Aorta (tissue), 5 donors: ENCODE measurements around the gene DLX4. TPM values are rescaled to one million over a fixed set of nuclear protein-coding genes. Genes with fewer than 3 reads are reported as not detected.

ENCODE experiments used
- ATAC-seq: fragments of 200-7000 bp; cut with Tn5 transposase; one replicate; pipeline ENCODE4 v1.9.1; 2022; ENCODE audit warnings: moderate library complexity; ENCODE audit not compliant: low FRiP score
- DNase-seq, 2 donors: peaks; one replicate each; pipeline ENCODE4 v3.0.0-alpha.2; 2020
- H3K27ac ChIP-seq, 2 donors: one replicate each; pipeline ENCODE4 v1.5.1; 2013; ENCODE audit warnings: low read length in 2 of 2, mild to moderate bottlenecking in 2 of 2, moderate library complexity in 2 of 2, control low read depth in 1 of 2, inconsistent platforms in 1 of 2, low read depth in 1 of 2
- H3K27me3 ChIP-seq, 2 donors: one replicate each; pipeline ENCODE4 v1.6.1; 2013; ENCODE audit warnings: control low read depth in 1 of 2, low read length in 1 of 2, mild to moderate bottlenecking in 1 of 2, moderate library complexity in 1 of 2; ENCODE audit not compliant: insufficient read depth in 2 of 2, control insufficient read depth in 1 of 2
- H3K36me3 ChIP-seq, 2 donors: one replicate each; pipeline ENCODE4 v1.6.1; 2013; ENCODE audit warnings: control low read depth in 1 of 2, low read length in 1 of 2, mild to moderate bottlenecking in 1 of 2; ENCODE audit not compliant: insufficient read depth in 2 of 2, control insufficient read depth in 1 of 2
- H3K4me1 ChIP-seq, 2 donors: one replicate each; pipeline ENCODE4 v1.6.1; 2013; ENCODE audit warnings: low read length in 2 of 2, control low read depth in 1 of 2, mild to moderate bottlenecking in 1 of 2, moderate library complexity in 1 of 2; ENCODE audit not compliant: insufficient read depth in 2 of 2, control insufficient read depth in 1 of 2
- H3K4me3 ChIP-seq, 2 donors: one replicate each; pipeline ENCODE4 v1.5.1; 2013; ENCODE audit warnings: low read length in 2 of 2, control low read depth in 1 of 2, mild to moderate bottlenecking in 1 of 2
- H3K9me3 ChIP-seq: one replicate; pipeline ENCODE4 v1.6.1; 2013; ENCODE audit warnings: mild to moderate bottlenecking, low read length; ENCODE audit not compliant: control insufficient read depth
- WGBS, 2 donors: extraction: QIAGEN DNeasy Blood & Tissue Kit; methylation state at CpG; one replicate each; pipeline ENCODE4 v1.1.7; 2013; 5-methylcytosine and 5-hydroxymethylcytosine counted together
- intact Hi-C, 2 donors: fragments of 100-400 bp; cut with DNase I; formaldehyde crosslinking; loops; one replicate each; pipeline versions ENCODE4 v1.14.2 to v1.15.0; 2022
- polyA plus RNA-seq, 2 donors: library from polyadenylated mRNA; stranded (reverse); fragments of 200-250 nt; gene quantifications; one replicate each; pipeline ENCODE4 v1.2.3, GENCODE V29; 2013
- total RNA-seq, 2 donors: library from RNA; stranded (reverse); fragmentation: NEBNext Ultra II Directional; extraction: Animal tissue kit (Norgen Biotek cat#: 25700); gene quantifications; one replicate each; pipeline ENCODE4 v1.2.1, GENCODE V29; 2021
- donor health status: healthy with polysubstance abuse.
- donor health status: Bipolar disorder and iron deficiency.
- donor health status: DM: no; HTN: no; CAD: no.
- donor health status: DM: no; HTN: no; CAD: no.
- donor health status: DM: yes; HTN: yes; CAD: no.

Gene DLX4
- total and polyA plus RNA-seq, 4 donors = 0.39 to 0.50 TPM; not detected in 2

DNA sequence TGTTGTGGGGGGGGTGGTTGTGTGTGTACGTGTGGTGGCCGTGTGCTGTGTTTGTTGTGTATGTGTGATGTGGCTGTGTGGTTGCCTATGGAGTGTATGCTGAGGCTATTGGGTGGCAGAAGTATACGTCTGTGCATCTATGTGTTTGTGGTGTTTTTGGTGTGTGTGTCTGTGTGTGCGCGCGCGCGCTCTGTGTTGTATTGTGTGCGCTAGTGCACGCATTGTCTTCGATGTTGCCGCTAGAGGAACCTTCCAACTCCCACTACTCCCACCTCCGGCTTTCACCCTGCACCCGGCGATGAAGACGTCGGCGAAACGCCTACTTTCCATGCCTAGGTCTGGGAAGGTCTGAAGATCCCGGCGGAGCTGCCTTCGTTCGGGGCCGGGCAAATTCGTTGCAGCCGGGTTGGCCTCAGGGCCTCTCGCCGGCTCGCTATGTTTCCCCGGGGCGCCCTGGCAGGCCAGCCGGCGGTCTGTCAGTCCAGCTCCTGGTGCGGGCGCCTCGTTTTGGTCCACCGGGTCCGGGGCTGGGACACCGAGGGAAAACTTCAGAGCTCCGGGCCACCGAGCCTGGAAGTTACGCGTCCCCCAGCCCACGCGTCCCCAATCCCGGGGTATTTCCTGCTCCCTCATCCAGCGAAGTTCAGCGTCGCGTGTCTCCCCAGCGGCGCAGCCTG lies 5.2 kb upstream of the DLX4 start:
- Histone ChIP-seq H3K4me1 (no peaks in the 10 kb centered on the region), H3K9me3 (no peaks in the 10 kb centered on the region), H3K27ac (no peak overlapping the region), H3K4me3 (no peak overlapping the region), H3K36me3 (no peaks in the 10 kb centered on the region), H3K27me3 (no peaks in the 10 kb centered on the region)
- ATAC-seq = no peak
- no peak for DNase-seq
- intact Hi-C loops = no loop called here
- WGBS, 2 donors = 8% methylated on average over 44 to 52 of the region's 52 CpGs

DNA sequence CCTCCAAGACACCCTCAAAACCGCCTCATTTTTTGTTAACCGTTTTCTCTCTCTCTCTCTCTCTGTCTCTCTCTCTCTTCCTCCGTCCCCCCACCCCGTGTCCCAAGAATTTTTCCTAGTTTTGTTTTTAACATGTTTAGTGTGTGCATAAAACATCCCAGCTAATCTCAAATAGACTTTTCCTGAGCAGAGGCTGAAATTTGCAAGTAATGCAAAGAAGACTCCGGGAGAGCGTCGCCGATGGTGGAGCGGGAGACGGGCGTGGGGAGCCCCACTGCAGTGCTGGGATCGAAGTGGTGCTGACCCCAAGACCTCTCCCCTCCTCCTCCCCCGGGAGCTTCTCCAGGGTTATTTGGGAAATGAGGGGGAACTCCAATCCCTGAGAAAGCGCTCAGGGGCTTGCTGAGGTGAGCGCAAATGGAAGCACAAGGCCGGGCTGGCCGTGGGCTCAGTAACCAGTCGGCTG lies 4.7 kb upstream of the DLX4 start:
- DNase-seq (no peak), ATAC-seq (no peak)
- no peak overlapping the region for H3K27ac ChIP-seq
- 12 to 16% methylated on average over 18 of the region's 18 CpGs for WGBS, 2 donors
- no peaks in the 10 kb centered on the region for H3K9me3 ChIP-seq
- H3K27me3 ChIP-seq = no peaks in the 10 kb centered on the region
- intact Hi-C loops = no loop called here
- H3K4me1 ChIP-seq = no peaks in the 10 kb centered on the region
- no peaks in the 10 kb centered on the region for H3K36me3 ChIP-seq
- H3K4me3 ChIP-seq = no peak overlapping the region

DNA sequence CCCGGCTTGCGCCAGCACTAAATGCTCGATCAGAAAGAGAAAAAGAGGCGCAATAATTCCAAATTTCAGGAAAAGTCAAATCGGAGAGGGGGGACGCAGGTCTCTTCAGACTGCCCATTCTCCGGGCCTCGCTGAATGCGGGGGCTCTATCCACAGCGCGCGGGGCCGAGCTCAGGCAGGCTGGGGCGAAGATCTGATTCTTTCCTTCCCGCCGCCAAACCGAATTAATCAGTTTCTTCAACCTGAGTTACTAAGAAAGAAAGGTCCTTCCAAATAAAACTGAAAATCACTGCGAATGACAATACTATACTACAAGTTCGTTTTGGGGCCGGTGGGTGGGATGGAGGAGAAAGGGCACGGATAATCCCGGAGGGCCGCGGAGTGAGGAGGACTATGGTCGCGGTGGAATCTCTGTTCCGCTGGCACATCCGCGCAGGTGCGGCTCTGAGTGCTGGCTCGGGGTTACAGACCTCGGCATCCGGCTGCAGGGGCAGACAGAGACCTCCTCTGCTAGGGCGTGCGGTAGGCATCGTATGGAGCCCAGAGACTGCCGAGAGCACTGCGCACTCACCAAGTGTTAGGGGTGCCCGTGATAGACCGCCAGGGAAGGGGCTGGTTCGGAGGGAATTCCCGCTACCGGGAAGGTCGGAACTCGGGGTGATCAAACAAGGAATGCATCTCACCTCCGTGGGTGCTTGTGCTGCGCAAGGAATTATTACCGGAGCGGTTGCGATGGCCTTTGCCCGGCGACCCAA lies 4.0 kb upstream of the DLX4 start:
- DNase-seq = no peak
- intact Hi-C loops = no loop called here
- Histone ChIP-seq H3K4me1 (no peaks in the 10 kb centered on the region), H3K9me3 (no peaks in the 10 kb centered on the region), H3K4me3 (no peak overlapping the region), H3K27me3 (no peaks in the 10 kb centered on the region), H3K27ac (no peak overlapping the region), H3K36me3 (no peaks in the 10 kb centered on the region)
- no peak for ATAC-seq
- WGBS, 2 donors = 13% methylated on average over 52 of the region's 52 CpGs

DNA sequence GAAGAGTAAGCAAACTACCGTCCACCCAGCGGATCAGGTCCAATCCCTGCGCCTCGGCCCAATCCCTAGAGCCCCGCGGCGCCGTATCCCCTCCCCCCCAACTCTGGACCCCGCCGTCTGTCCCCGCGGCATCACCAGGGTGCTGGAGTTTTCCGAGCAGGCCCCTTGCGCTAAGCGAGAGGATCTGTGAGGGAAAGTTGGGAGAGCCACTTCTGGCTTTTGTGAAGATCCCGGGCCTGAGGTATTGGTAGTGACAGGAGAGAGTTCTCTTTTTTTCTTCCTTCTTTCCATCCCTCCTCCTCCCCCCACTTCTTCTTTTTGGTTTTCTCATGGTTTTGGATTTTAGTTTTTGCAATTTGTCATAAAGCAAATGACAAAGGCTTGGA lies 3.5 kb upstream of the DLX4 start:
- no peak for DNase-seq
- Histone ChIP-seq H3K27me3 (no peaks in the 10 kb centered on the region), H3K4me3 (no peak overlapping the region), H3K27ac (no peak overlapping the region), H3K9me3 (no peaks in the 10 kb centered on the region), H3K36me3 (no peaks in the 10 kb centered on the region), H3K4me1 (no peaks in the 10 kb centered on the region)
- intact Hi-C loops = no loop called here
- 14 to 15% methylated on average over 16 of the region's 16 CpGs for WGBS, 2 donors
- no peak for ATAC-seq

DNA sequence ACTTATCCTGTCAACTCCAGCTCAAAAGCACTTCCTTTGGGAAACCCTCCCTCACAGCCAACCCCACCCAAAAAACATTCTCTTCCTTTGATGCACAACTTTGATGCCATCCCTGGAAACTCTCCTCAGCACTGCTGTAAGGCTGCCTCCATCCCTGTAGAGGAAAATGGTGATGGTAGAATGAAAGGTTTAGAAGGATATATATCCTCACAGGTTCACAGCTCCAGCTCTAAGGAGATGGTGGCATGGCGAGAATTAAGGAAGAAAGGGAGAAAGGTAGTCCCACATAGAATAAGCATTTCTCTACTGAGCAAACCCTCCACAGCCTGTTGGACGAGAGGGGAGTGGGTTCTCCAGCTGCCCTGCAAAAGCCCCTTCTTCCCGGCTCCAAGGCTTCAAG lies 2.2 kb upstream of the DLX4 start:
- no peak for ATAC-seq
- 33 to 39% methylated on average over 3 of the region's 3 CpGs for WGBS, 2 donors
- no peak overlapping the region for H3K4me3 ChIP-seq

DNA sequence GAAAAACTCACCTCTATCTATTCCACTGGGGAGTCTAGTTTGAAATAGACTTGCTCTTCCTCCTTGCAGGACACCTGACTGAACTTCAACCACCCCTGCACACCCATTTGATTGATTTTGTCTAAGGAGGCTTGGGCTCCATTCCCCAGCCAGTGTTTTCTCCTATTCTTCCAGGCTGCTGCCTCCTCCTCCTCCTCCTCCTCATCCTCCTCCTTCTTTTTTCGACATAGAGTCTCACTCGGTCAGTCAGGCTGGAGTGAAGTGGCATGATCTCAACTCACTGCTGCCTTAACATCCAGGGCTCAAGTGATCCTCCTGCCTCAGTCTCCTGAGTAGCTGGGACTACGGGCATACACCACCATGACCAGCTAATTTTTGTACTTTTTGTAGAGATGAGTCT lies 1.8 kb upstream of the DLX4 start:
- H3K36me3 ChIP-seq = no peaks in the 10 kb centered on the region
- H3K4me3 ChIP-seq = no peak overlapping the region
- DNase-seq = no peak
- WGBS, 2 donors = 26 to 37% methylated on average over 3 of the region's 3 CpGs
- H3K9me3 ChIP-seq = no peaks in the 10 kb centered on the region
- intact Hi-C loops = no loop called here
- no peak overlapping the region for H3K27ac ChIP-seq
- H3K27me3 ChIP-seq = no peaks in the 10 kb centered on the region
- no peak for ATAC-seq
- no peaks in the 10 kb centered on the region for H3K4me1 ChIP-seq

More for the DNA sequence above, 2.2 kb upstream of the DLX4 start:
- no peaks in the 10 kb centered on the region for H3K4me1 ChIP-seq
- no peak for DNase-seq
- intact Hi-C loops = no loop called here
- no peak overlapping the region for H3K27ac ChIP-seq
- no peaks in the 10 kb centered on the region for H3K36me3 ChIP-seq
- H3K27me3 ChIP-seq = no peaks in the 10 kb centered on the region
- H3K9me3 ChIP-seq = no peaks in the 10 kb centered on the region

DNA sequence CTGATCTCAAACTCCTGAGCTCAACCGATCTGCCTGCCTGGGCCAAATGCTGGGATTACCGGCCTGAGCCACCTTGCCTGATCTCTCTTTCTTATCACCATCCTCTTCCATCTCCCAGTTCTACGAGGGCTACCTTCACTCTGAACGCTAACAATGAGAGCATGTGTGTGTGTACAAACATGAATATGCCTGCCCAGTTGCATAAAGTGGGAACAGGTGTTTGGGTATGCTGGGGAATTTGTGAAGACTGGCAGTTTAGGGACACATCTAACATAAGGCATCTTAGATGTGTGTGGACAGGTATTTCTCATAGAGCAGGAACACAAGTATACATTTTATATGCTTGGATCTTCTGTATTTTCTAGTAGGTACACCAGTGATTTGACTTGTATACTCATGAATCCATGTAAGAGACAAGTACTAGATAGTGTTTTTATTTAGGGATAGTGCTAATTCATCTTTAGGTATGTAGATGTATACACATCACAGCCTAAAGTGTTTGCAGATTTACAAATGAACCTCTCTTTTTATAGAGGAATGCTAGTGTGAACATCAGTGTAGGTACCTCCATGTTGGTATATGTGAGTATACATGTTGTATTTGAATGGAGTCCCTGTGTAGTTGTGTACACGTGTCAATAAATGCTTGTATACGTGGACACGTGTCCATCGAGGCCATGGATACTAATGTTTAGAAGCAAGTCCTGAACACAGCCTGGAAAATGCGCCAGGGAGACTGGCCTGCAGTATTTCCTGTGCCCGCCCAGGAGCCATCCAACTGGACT lies 1.2 kb upstream of the DLX4 start:
- H3K27me3 ChIP-seq = no peaks in the 10 kb centered on the region
- intact Hi-C loops = no loop called here
- ATAC-seq (no peak), DNase-seq (no peak)
- H3K36me3 ChIP-seq = no peaks in the 10 kb centered on the region
- H3K4me1 ChIP-seq = no peaks in the 10 kb centered on the region
- H3K4me3 ChIP-seq = peak overlapping the region in 1 of 2 donors; percentile 1
- WGBS, 2 donors = 34 to 42% methylated on average over 10 of the region's 10 CpGs
- H3K9me3 ChIP-seq = no peaks in the 10 kb centered on the region
- H3K27ac ChIP-seq = no peak overlapping the region

DNA sequence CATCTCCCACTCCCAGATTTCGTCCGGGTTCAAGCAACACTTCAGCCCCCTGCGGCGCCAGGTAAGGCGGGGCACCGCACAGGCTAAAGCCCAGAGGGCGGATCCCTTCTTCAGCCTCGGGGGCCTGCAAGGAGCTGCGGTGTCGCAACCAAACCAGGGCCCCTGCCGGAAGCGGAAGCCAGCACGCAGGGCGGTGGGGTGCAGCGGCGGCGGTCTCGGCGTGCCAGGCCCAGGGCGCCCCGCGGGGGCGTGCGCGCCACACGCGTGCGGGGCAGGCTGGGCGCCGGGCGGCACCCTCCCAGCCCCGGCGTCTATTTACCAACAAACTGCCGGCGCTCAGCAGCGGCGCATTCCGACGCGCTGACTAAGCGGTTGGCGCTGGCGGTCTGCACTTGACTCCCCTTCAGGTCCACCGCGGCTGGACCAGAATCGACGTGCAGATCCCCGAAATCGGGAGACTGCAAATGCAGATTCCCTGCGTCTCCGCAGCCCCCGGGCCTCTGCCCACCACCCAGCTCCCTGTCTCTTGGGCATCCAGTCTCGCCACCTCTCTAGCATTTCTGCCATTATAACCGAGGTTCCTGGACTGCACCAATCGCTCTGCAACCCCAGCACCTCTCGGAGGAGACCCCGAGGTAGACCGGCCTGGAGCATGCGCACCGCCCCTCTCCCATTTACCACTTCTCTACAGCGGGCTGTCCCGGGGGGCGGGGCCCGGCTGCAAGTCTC lies 421 bp upstream of the DLX4 start:
- peak; percentile 73 to 84 for DNase-seq
- no peaks in the 10 kb centered on the region for H3K4me1 ChIP-seq
- no peaks in the 10 kb centered on the region for H3K27me3 ChIP-seq
- ATAC-seq = no peak
- H3K27ac ChIP-seq = no peak overlapping the region
- WGBS, 2 donors = 2% methylated on average over 37 to 64 of the region's 64 CpGs
- intact Hi-C loops = no loop called here
- peak overlapping the region in 1 of 2 donors; percentile 1 for H3K4me3 ChIP-seq
- no peaks in the 10 kb centered on the region for H3K9me3 ChIP-seq
- no peaks in the 10 kb centered on the region for H3K36me3 ChIP-seq
